DMS79 treated with DMSO at 0.1 percent for 48 hours (cell line): ENCODE data around the gene SERPINE2.

ENCODE experiments used
- DNase-seq: peaks from one replicate; lab custom pipeline; 2025; lab: John Stamatoyannopoulos, UW

Gene SERPINE2

DNA sequence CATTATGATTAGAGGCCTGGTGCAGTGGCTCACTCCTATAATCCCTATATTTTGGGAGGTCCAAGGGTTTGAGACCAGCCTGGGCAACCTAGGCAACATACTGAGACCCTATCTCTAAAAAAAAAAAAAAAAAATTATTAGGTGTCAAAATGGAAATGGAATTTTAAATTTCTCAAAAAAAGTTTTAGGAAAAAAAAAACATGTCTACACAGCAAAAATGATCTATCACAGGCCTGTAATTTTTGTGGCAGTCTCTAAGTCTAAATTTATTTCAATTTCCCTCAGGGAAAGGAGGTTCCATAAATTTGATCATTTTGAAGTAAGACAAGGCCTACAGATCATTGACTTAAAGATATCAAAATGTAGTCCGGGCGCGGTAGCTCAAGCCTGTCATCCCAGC lies 65.5 kb downstream of the SERPINE2 start:
- DNase-seq = no peak

DNA sequence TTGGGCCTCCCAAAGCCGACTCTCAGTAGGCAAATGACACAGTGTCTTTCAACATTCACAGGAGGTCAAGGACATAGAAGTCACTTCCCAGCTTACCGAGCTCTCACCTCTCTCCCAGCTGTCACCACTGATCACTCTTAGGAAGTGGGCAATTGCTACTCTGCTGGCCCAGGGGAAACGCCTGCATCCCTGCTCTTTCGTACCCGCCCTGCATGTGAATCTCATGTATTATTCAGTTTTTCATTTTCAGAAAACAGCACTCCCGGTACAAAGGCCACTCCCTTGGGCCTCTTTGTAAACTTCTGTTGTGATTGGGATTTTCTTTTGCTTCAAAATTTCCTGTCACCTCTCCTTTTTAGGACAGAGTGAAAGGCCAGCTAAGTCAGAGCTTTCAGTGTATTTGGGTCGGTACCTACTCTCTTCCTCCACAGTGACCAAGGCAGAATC lies 66.4 kb downstream of the SERPINE2 start:
- no peak for DNase-seq

DNA sequence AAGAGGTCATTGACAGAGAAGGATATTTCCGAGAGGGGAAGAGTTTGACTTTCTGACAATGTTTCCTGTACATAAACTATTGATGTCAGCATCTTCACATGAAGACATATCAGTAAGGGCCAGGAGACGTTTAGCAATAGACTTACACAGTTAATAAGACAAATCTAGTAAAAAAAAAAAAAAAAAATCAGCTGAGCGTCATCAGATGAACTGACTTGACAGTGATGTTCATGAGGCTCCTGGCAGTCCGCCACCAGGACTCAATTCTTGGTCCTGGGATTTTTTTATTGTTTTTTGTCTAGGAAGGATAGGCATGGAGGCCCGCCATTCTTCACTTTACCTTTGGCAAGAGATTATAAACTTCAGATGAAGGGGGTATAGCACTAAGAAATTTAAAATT lies 67.4 kb downstream of the SERPINE2 start:
- DNase-seq = no peak

DNA sequence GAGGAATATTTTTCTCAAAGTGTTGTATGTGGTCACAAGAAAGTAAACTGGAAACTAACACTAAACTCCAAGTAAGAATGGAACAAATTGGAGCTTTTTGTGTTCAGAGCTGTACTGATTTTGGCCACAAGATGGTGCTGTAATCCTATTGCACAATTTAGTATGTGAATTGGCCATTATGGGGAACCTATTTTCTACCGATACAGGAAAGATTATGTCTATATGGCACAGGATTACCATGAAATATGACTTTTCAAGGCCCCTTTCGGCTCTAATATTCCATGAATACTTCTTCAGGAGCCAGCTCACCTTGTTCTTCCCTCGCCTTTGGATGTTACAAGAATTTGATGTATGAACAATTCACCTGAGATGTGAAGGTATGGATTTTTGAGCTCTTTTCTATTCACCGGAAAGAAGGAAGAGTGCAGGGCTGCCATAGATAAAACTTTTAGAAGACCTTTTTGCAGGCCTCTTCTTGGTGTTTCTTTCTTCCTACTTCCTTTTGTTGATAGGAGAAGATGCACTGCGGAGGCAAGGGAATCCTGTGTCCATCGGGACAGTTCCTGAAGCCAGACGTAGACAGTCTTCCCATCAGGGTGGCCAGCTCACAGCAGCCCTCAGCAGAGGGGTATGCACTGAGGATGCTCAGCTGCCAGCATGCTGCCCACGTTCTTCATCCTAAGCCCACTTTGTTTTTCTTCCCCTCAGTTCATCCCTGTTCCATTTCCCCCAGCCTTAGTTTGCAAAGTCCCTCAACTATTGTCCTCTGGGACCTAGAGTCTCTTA lies 68.5 kb downstream of the SERPINE2 start:
- peak; percentile 35 for DNase-seq

DNA sequence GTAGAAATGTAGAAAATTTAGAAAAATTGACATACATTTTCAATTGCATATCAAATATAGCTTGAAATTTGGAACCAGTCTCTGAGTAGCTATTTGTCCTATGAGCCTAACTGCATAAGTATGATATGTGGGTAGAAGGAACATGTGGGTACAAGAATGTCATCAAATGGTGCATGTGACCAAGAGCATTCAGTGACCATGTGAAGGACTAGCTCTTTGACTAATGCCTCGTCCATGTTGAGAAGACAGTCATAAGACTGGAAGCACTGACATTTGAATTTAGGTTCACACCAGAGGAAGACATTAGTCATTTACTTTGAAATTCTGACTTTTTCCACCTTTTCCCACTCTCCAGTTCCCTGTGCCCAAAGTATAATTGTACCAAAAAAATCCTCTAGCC lies 69.2 kb downstream of the SERPINE2 start:
- DNase-seq = no peak

DNA sequence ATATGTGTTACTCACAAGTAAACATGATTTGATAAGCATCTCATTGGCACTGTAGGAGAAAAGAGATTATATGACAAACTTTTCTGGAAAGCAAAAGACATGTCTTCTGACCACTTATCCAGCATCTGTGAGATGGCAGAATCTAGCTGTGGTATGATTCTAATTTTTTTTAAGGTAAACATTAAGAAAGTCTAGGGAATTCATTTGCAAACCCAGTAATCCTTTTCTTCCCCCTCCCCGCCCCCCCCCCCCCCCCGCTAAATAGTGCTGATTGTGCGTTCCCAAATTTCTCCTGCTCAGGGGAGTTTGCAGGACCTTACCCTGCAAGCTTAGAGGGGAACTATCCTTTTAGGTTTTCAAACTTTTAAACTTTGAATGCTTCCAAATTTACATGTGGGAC lies 69.8 kb downstream of the SERPINE2 start:
- no peak for DNase-seq

DNA sequence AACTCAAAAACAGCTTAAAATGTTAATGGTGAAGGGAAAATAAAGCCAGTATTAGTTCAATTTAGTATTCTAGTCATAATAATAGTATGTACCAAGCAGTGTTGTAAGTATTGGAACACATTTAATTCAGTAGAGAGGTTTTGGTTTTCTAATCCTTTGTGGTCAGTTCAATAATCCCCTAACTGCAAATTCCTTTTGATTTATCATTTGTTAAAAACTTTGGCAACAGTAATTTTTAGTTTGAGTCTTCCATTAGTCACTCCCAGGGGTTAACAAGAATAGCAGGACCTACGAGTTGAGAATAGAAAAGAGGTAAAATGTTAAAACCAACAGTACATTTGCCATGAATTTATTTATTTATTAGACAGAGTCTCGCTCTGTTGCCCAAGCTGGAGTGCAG lies 71.1 kb downstream of the SERPINE2 start:
- no peak for DNase-seq

DNA sequence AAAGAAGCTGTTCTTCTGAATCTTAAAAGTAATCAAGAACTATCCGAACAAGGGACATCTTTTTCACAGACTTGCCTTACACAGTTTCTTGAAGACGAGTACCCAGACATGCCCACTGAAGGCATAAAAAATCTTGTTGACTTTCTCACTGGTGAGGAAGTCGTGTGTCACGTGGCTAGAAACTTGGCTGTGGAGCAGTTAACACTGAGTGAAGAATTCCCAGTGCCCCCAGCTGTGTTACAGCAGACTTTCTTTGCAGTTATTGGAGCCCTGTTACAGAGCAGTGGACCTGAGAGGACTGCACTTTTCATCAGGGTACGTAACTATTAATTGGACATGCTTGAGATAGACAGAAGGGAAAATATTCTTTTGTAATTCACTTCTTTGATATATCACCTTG lies 79.4 kb downstream of the SERPINE2 start:
- no peak for DNase-seq

DNA sequence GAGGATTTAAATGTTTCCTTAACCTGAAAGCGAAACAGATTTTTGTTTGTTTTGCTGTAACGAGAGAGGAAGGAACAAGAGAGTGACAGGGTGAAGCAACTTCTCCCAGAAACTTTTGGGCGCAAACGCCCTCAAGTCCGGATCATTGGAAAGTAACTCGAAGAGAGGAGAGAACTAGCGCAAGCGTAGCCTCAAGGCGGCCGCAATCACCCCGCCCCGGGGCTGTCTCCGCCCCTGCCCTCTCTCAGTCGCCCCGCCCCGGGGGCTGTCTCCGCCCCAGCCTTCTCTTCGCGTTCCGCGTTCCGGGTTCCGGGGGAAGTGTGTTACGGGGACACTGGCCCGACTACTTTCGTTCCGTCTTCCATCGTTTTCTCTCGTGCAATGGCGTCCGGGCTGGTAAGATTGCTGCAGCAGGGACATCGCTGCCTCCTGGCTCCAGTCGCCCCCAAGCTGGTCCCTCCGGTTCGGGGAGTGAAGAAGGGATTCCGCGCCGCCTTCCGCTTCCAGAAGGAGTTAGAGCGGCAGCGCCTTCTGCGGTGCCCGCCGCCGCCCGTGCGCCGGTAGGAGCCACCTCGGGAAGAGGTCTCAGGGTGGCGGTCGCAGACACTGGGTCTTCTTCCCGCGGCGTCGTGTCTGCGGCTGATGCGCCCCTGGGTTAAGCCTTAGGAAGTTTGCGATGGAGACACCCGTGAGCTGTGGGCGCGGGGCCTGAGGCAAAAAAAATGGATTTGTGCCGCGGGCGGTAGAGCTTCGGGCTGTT lies 81.8 kb downstream of the SERPINE2 start, which contains the start of gene MRPL44:
MRPL44 (plus strand) TSS at position 372 of the 760 bp plus-strand sequence; CDS start at position 382, 10 bp downstream.
- peak; percentile 88 for DNase-seq

DNA sequence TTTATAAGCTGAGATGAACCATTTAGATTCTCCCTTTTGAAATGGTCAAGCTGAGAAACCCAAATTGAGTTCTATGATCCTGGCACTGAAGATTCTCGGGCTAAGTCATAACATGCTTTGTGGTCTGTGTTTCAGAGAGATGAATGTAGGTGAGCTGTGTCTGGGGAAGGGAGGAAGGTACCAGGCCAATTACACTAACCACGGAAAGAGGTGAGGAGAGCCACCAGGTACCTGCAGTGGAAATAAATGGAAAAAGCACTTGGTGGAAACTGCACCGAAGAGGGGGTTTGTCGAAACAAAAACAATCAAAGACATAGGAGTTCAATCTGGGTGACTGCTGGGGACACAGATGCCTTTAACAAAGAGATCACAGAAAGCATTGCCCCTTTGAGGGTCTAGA lies 82.8 kb downstream of the SERPINE2 start:
- no peak for DNase-seq

DNA sequence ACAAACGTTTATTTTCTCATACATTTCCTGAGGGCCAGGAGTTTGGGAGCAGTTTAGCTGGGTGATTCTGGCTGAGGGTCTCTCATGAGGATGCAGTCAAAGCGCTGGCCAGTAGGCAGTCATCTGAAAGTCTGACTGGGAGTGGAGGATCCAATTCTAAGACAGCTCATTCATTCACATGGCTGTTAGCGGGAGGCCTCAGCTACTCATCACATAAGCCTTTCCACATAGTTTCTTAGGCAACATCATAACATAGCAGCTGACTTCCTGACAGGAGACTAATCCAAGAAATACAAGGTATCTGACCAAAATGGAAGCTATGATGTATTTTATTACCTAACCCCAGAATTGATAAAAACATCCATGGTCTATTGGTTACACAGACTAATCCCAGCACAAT lies 84.7 kb downstream of the SERPINE2 start:
- DNase-seq = no peak

DNA sequence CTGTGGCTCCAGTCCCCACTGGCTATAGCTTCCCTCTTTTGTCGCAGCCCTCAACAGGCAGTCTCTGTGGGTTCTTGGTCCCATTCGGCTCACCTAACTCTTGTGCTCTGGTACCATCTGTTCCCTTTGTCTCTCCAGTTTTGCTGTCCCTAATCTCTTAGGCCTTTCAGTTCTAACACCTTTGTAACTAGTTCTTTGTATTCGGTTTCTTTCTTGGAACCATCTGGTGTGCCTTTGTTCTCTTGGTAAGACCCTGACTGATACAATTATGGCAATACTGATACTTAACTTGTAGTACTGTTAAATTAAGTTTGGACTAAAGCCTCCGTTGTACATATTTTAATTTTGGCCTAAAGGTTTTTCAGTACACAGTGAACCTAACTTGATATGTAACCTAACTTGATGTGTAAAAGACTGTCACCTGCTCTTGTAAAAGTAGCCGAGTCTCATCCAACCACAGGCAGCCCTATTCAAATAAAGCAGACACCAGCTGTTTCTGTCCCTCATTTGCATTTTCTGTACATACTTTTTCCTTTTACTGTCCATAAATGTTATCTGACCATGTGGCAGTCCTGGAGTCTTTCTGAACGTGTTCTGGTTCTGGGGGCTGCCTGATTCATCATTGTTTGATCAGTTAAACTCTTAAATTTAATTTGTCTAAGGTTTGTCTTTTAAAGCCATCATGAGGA lies 86.7 kb downstream of the SERPINE2 start:
- DNase-seq = no peak

DNA sequence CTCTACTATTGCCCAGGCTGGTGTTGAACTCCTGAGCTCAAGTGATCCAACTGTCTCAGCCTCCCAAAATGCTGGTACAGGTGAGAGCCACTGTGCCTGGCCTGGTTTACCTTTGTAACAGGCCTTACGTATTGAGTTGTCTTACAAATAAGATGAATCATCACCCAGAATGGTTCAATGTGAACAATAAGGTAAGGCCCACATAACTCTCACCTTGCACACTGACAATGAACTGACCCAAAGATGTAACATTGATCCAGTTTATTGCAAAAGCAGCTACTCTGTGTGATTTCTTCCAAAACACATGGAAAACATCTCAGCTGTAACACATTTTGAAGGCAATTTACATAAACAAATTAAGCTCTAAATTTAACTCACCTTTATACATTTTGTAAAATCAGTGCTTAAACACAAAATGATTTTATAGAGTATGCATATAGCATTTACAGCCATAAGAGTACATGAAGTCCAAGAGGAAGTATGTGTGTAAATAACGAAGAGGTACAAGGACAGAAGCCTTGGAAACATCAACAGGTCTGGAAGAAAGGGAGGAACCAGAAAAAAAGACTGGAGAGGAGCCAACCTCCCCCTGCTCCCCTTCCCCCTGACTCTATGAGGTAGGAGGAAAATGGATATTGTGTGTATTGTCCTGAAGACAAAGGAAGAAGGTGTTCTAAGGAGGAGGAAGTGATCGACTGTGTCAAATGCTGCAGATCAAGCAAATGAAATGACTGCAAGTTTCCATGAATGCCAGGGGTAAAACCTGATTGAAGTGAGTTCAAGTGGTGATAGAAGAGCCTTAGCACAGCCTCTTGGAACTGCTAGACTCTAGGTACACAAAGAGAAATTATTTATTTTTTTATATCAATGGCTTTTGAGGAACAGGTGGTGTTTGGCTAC lies 88.4 kb downstream of the SERPINE2 start:
- peak; percentile 75 for DNase-seq

DNA sequence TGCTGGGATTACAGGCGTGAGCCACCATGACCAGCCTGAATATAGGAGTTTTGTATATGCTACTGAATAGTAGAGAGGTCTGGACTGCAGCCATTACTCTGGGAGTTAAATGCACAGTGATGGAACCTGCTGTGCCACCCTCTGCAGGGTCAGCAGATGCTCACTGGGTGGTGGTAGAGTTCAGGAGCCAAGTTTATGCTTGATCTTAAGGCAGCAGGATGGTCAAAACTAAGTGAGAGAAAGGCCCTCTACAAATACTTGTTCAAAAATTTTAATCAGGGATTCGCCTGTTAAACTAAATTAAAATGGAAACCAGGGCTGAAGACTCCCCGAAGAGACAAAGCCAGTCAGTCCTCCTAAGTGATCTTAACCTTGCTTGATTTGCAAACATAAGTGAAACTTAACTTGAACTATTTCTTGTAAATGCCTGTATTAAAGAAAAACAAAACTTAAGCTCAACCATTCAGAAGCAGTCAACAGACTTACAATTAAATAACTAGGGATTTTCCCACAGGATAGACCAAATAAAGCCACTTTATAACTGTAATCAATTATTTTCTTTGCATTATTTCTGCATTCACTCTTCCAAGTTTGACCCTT lies 89.7 kb downstream of the SERPINE2 start:
- no peak for DNase-seq

DNA sequence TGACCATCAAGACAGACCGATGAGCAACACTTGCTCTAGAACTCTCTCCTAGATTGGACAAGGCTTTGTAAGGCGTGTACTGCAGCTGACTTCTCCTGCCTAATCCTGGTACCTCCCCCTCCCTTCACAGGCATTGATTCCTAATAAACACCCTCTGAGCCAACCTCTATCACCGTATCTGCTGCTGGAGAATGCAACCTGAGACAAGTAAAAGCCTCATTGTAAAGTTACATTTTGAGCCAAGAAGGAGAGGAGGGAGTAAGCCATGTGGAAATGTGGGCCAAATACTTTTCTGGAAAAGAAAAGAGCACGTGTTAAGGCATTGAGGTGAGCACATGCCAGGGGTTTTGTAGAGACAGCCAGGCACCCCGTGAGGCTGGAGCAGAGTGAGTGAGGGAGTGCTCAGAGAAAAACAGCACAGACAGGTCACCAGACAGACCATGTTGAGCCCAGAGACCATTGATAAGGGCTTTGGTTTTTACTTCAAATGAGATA lies 91.3 kb downstream of the SERPINE2 start:
- DNase-seq = no peak

DNA sequence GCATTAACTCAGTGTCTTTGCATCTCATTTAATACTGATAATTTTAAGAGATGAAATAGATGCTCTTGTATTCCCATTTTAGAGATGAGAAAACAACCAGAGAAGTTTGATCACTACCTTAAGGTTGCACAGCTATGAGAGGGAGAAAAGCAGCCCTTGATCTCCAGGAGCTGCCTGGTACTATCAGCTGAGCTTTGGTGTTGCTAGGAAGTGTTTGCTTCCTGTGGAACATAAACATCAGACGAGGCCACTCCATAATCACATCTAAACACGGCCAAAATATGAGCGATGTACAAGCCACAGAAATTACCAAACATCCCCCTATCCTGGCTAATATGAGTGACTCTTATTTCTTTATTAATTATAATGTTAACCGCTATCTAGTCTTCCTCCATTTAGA lies 93.3 kb downstream of the SERPINE2 start:
- no peak for DNase-seq

DNA sequence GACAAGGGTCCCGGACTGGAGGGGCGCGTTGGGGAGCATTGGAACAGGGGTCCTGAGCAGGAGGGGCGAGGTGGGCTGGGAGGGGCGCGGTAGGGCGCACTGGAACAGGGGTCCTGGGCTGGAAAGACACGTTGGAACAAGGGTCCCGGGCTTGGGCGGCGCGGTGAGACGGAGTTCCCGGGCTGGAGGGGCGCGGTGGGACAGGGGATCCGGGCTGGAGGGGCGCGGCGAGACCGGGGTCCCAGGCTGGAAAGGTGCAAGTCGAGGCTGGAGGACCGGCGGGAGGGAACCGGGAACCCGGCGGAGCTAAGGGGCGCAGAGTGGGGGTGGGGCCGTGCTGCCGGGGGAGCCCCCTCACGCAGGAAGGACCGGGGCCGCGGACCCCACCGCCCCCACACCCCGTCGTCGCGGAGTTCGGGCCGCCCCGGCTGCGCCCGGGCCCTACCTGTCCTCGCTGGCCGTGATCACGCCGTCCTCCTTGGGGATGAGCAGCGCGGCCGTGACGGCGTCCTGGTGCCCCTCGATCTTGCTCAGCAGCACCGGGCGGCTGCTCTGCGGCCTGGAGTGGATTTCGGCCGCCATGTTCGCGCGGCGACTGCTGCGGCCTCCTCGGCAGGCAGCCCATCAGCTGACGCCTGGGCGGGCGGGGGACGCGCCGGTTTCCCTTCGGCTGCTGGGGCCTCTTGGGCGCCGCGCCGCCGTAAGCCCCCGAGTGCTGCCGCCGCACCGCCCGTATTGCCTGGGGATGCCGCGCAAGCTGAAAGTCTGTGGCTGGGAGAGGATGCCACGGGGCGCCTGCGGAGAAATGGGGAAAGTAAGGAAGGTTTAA lies 94.2 kb downstream of the SERPINE2 start, which contains the start of gene WDFY1:
WDFY1 (minus strand) TSS at position 633 of the 829 bp plus-strand sequence; CDS start at position 582, 51 bp downstream.
- DNase-seq = peak; percentile 61

DNA sequence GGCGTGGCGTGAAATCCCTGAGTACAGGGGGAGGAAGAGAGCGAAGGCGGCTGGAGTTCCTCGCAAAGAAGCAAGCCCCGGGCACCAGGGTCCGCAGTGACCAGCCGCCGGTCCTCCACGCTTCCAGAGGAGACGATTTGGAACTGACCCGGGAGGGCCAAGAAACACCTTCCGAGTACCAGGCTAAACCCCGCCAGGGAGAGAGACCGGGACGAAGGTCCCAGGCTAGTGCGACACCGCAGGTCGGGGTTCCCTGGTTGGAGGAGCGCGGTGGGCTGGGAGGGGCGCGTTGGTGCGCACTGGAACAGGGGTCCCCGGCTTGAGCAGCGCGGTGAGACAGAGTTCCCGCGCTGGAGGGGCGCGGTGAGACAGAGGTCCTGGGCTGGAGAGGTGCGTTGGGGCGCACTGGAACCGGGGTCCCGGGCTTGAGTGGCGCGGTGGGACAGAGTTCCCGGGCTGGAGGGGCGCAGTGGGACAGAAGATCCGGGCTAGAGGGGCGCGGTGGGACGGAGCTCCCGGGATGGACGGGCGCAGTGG lies 94.9 kb downstream of the SERPINE2 start:
- DNase-seq = no peak

DNA sequence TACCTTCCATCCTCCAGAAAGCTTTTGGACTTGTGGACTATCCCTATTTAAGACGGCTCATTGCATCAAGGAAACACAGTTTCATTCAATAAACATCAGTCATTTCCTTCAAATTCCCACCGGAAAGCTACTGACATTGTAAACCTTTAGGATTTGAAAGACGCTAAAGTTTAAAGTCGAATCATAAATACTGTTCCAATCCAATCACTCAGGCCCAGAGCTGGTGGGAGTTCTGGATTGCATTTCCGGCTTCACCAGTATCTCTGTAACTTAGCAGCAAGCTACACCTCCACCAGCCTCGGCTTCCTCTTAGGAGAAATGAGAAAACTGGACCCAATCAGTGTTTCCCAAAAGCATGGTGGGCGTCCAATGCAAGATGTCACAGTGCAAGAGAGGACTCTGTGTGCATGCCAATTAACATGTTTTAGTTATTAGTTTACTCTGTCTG lies 95.5 kb downstream of the SERPINE2 start:
- no peak for DNase-seq

DNA sequence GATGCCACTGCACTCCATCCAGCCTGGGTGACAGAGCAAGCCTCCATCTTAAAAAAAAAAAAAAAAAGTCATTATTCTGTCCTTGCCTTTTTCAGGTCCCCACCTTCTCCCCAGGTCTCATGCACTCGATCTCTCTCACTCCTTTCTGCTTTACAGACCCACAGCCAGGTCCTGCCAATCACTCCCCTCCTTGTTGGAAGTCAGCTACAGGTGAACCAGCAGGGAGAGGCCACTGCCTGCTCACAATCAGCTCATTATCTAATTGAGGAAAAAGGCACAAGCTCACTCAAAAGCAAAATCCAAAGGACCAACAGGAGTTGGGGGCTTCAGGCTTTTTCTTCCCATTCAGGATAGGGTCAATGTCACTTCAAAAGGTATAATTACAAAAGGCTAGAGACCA lies 96.0 kb downstream of the SERPINE2 start:
- DNase-seq = no peak
